CD4-positive, alpha-beta T cell treated with Interleukin-17A for 1 hour (primary cell): ENCODE data around the gene AUTS2.

Source experiments
- DNase-seq: peaks from one replicate; pipeline ENCODE4 v3.0.0-alpha.2; 2020

AUTS2 gene

DNA sequence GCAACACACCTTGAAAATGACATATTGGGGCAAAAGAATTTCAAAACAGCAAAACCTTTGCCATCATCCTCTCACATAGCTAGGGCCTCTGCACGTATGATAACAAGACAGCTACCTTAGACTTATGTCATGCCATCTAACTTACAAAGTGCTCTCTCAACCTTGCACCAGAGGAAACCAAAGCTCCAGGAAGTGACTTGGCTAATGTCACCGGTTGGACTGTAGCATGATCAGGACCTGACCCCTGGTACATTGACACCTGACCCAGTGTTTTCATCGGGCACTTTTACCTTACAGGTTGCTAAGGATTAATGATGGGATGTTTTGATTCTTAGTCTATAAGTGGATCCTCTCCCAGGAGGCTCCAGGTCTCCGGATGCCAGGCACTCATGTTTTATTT lies 1003.8 kb downstream of the AUTS2 start:
- DNase-seq = no peak

DNA sequence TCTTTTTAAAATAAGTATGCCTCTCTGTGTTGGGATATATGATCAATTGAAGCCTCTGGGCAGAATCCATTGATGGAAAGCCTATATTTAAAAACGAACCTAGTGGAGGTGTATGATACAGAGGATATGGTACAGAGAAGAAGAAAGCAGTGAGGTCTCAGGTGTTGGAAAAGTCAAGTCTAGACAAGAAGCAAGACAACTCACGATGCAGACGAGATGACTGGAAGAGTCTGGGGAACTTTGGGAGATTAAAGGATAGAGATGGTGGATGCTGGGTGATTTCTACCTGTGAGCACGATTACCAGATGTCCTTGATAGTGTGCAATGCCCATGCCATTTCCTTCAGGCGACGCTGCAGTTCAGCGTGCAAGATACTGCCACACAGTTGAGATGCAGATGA lies 1009.0 kb downstream of the AUTS2 start:
- DNase-seq = no peak

DNA sequence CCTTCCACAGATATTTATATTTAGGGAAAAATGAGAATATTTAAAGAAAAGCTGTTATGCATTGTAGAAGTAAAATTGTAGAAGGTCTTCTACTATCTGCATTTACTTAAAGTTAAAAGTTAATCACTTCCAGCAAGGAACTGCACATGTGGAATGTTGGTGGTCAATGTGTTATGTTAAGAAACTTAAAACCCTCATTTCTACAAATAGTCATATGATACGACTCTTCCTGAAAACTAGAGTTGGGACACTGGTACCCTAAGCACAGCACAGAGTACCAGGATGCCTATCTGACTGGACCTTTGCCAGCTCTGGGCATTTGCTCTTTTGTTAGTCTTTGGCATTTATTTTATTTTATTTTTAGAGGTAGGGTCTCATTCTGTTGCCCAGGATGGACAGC lies 1009.5 kb downstream of the AUTS2 start:
- no peak for DNase-seq

DNA sequence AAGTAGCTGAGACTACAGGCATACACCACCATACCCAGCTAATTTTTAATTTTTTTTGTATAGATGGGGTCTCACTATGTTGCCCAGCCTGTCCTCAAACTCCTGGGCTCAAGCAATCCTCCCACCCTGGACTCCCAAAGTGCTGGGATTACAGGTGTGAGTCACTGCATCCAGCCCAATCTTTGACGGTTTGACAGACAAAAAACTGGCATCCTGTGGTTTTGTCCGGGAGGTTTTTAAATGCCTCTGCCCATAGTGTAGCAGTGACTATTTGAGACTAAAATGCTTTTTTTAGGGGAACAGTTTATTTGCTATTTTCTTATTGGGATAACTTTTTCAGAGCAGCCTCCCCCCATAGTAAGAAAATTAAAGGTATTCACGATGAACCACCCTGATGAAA lies 1010.0 kb downstream of the AUTS2 start:
- DNase-seq = no peak

DNA sequence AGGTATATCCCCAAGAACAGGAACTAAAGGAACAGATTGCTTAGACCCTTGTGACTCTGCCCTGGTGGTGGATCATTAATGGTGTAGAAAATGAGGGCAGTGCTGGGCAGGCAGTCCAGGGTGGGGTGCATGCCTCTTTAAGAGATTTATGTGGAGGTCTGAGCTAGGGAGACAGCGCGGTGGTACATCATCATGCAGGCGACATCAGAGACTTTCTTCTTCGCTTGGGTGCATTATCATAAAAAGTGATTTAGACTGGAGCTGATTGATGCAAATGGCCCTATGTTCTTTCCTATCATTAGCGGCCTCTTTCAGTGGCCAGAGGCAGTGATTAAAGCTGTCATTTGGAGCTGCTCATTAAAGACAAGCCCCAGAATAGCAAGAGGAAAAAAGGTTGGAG lies 1014.5 kb downstream of the AUTS2 start:
- DNase-seq = no peak

DNA sequence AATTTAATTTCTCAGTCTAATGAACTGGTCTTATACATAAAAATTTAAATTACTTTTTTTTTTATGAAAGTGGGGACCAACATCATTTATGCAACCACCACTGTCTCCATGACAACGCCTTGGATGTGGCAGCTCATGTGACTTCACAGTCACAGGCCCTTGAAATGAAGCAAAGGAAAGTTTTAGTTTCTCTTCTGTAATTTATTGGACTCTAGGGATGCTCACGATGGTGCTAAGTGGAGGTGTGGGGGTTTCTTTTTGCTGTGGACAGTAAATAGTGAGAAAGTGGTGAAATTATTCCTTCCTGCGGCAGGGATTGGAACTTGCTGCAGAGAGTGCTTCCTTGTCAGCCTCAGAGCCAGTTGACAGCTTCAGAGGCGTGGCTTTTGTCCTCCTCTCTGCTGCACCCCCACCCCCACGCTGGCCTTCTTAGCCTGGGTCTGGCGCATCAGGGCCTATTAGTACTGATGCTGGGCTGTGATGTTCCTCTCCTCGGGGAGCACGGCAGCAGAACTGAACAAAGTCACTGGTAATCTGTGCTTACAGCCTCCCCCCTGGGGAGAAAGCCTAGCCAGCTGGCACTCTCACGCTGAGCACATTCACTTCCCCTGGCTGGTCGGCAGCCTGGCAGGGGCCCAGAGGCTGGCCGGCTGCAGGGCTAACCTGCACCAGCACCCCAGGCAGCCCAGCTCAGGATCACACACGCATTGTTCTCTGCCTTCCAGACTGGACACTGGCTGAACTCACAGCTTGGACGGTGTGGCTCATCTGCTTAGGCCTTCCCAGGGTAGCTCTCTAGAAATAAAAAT lies 1016.2 kb downstream of the AUTS2 start:
- DNase-seq = no peak

DNA sequence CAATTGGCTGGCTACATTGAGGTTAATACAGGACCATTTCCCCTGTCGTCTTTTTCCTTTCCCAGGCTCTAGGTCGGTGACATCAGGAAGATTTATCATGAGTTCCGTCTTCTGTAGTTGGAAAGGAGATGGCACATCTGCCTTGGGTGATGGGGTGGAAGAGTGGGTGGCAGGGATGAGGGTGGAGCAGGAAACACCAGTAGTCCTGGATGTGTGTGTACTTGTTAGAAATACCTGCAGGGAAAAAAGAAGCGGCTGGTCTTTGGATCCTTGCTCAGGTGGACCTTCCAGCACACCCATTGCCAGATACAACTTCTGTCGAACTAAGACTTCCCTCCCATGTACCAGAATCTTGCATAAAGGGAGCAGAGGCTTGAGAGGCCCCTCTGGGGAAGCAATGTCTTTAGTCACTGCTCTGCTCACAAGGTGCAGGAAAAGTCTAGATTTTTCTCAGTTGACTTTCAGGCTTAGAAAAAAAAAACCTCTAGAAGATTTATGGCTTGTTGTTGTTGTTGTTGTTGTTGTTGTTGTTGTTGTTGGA lies 1016.9 kb downstream of the AUTS2 start:
- DNase-seq = no peak

DNA sequence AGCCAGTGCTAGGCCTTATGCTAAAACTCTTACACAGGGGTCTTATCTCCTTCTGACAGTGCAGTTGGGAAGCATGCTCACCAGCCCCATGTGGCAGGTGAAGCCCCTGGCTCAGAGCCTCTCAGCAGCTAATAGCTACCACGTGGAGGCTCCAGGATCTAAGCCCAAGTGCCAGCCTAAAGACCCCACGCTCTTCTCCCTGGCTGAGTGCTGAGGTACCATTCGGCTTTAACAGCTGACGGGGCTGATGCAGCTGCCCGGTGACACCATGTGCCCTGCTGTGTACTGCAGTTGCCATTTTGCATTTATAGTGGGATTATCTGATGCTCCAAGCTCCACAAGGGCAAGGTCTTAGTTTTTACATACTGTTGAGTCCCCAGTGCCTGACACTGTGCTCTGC lies 1017.9 kb downstream of the AUTS2 start:
- no peak for DNase-seq

DNA sequence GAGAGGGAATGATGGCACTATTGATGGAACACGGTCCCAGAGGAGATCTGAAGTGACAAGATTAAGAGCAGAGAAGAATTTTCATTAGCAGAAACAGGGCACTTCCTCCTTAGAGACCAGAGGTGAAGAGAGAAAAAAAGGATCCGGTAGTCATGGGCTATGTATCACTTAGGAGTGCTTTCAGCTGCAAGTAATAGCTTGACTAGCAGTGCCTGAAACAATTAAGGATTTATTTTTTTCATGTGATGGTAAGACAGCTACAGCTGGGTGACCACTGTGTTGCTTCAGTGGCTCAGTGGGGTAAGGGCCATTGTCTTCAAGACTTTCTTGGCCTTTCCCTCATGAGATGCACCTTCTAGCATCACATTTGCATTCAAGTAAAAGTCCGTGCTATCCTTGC lies 1018.5 kb downstream of the AUTS2 start:
- no peak for DNase-seq

DNA sequence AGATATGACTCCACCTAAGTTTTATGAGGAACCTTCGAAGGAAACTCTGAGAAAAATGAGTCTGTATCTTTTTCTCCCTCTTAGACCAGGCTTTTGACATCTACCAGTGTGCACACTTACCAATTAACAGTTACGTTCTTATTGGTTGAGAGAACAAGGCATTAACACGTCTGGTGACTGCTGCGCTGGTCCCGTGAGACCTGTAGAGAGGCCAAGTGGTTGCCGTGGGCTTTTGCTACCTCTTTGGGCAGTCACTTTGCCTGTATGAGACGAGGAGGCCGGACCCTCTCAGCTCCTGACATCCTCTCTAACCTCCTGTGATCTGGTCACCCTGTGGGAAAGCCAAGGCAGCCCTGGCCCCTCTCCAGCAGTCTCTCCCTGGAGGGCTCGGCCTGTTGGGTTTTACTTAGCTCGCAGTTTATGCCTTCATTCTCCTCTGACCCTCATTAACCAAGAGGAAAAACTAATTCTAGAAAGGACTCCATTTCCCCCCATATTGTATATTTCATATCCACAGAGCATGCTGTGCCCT lies 1019.8 kb downstream of the AUTS2 start:
- no peak for DNase-seq

DNA sequence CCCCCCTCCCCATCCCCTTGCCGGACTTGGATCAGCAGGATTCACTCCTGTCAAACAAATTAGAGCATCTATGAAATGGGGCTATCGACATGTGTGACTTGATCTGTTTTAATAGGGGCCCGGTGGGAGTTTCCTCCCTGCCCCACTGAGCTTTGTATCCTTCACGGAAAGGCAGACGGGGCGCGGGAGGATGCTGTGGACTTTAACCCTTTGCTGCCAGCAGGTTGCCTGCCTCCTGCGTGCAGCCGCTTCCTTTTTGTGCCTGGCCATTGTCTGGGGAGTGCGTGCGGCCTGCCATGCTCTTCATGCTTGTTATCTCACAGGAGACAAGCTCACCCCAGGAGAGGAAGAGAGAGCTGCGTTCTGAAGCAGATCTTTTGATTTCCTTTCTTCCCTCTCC lies 1020.9 kb downstream of the AUTS2 start:
- no peak for DNase-seq

DNA sequence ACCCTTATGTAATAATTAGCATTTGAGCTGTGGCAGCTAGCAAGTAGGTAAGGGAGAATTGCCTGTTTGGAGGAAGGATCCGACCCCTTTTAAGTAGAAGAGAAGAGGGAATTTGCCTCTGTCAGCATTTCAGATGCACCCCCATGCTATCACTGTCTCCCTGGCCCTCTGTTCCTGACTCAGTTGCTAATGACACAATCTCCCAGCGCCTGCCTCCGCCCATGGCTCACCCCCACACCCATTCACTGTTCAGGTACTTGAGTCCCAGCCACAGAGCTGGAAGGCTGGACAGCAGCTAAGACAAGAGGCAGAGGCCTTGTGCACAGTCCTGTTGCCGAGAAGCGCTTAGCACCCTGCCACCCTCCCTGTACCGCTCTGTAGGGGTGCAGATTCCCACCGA lies 1021.4 kb downstream of the AUTS2 start:
- DNase-seq = no peak

DNA sequence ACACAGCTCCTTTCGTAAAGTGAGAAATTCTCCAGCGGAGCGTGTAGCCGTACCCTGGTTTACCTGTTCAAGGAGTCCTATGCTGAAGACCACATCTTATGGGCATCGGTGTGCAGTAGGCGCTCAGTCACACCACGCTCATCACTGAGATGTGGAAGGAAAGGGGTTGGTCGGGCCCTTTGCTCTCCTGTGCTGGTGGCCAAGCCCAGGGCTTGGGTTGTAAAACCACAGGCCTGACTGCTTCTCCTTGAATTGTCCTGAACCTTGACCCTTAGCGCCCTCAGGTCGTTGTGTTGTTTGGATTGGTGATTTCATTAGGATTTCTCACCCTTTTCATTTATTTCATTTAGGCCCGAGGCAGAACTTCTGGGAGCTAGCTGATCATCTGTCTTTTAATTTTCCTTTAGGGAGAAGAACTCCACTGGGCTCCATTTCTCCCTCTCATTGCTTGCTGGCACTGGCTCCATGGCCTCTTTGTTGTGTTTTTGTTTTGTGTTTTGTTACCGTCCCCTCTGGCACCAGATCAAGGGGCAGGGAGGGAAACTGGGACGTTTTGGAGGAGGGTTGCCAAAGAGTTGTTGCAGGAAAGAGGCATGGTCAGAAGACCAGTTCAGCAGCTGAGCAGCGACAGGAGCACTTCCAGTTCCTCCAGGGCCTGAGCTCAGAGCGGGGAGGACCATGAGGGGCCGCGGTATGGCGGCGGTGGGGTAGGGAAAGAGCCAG lies 1022.2 kb downstream of the AUTS2 start:
- no peak for DNase-seq

DNA sequence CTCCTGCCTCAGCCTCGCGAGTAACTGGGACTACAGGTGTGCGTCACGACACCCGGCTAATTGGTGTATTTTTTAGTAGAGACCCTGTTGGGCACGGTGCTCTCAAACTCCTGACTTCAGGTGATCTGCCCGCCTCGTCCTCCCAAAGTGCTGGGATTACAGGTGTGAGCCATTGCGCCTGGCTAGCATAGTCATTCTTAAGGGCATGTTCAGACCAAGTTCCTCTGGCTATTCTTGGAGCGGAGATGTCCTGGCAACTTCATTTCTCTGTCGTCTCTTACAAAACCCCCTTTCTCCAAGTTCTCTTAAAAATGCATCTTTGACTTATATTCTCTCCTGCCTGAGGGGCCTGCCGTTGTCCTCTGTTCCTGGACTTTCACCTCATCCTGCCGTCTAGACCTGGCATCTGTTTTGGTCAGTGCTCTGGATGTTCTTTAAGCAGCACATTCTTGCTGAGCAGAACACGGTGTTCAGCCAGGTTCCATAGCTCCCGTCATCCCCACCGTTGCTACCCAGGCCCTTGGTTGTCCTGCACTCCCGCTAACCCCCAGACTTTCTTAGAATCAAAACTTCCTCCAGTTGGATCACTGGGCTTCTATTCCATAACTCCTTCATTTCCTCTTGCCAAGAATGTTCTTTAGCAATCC lies 1023.8 kb downstream of the AUTS2 start:
- DNase-seq = no peak

DNA sequence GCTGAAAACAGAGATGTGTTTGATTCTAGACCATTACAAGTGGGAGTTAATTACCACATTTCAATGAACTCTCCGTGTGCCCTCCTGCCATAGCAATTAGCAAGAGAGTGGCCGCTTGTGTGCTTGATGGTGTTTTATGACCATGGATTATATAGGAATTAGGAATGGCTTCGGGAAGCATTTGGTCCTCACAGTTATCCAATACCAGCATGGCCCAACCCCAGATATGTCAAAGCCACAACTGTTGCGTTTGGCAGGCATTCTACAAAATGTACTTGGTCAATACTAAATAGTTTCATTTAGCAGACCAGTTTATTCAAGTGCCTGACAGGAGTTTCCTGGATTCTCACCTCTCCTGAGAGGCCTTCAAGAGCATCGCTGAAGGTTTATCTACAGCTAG lies 1024.7 kb downstream of the AUTS2 start:
- no peak for DNase-seq

DNA sequence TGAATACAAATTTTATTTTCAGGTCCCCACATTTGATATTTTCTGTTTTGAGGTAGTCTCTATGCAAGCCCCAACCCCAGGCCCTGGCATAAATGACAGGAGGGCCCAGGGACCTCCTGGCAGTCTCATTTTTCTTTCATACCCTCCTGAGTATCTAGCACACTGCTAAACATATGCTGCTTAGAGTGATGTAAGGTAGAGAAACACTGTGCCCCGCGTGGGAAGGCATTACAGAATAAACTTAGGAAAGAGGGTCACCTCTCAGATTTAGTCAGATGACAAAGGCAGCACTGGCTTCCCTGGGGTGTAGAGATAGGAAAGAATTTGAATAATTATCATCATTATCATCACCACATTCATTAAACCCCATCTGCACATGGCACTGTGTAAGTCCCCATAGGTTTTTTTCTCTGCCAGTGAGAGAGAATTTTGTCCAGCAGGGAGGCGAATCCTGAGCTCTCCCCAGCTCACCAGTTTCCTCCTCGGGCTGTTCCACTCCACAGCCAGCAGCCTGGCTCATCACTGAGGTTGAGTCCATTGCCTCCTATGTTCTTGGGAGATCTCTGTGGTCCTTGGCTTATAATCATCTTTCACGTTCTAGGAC lies 1026.3 kb downstream of the AUTS2 start:
- DNase-seq = no peak

DNA sequence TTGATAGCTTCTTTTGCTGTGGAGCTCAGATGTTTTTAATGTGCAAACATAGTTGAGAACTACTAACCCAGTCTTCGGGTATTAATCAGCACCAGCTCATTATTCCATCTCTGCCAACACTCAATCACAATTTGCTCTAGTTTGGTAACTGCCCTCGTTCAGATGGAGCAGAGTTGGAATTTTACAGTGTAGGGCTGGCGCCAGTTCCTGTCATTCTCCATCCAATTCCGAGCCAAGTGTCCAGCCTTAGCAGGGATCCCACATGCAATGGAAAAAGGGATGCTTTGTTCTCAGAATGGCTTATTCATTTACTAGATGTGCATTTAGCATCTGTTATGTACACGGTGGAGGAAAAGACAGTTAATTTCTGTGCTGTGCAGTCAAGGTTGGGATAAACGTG lies 1029.2 kb downstream of the AUTS2 start:
- DNase-seq = no peak

DNA sequence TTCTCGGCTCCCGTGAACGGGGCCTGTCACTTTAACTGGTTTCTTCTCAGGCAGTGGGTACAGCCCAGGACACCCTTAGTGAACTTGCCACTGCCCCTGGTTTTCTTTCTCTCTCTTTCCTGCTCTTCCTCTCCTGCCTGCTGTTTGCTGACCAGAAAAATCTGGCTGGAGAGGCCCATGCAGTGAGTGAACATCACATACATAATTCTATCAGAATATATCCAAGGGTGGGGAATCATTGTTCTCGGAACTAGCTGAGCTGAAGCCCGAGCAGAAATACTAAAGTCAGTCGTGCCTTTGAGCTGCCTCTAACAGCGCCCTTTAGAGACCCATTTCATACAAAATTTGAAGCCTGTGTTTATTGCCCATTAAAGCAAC lies 1032.2 kb downstream of the AUTS2 start:
- DNase-seq = no peak

DNA sequence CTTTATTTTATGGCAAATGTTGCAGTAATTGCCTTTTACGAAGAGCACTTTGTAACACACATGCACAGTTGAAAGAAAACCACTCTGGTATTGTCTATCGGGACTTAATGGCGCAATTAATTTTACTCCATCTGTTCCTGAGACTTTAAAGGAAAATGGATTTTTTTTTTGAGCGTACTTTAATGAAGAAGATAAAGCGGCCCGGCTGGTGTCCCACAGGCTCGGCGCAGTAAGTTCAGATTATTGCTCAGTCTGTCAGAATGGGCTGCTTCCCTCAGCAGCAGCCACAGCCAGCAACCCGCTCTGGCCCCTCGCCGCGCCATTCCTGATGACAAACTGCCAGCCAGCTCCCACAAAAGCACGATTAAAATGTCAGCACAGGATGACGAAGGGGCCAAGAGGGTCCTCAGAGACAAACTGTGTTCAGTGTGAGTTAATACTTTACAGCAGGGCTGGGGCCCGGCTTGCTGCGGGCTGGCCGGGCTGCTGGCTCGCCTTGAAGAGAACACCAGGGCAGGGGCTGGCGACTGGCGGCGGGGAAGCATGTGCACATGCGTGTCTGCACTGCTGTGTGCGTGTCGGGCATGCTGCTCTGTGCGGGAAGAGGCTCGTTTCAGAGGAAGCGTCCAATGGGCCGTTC lies 1032.7 kb downstream of the AUTS2 start:
- DNase-seq = no peak

DNA sequence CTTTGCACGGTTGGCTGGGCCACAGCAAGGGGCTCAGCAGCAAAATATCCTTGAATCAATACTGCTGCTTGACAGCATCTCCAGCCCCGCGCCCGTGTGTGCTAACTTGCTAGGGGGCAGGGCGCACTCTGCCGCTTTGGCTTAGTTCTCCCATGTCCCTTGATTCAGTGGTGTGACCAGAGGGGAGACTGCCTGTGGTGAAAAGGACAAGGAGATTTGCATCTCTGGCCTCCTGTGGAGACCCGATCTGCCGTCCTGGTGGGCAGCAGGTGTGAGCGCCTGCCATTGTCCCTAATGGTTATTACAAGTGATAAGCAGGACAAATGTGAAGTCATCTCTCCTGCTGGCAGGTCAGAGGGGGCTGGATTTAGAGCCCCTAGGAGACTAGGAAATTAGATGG lies 1033.4 kb downstream of the AUTS2 start:
- no peak for DNase-seq

DNA sequence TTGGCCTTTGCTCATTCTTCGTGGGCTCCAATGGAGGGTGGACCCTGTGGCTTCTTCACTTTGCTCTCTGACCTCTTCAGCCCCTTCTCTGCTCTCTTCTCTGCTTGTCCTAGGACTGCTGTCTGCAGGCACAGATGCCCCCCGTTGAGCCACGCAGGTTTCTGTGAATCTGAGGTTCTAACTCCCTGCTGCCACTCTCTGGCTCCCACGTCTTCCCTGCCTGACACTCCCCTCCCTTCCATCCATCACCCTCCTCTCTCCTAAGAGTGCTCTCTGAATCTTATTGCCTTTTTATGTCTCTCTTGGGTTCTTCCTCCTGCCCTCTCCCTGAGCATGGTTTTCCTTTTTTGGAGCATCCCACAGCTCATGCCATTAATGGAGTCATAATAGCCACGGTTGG lies 1034.1 kb downstream of the AUTS2 start:
- no peak for DNase-seq

DNA sequence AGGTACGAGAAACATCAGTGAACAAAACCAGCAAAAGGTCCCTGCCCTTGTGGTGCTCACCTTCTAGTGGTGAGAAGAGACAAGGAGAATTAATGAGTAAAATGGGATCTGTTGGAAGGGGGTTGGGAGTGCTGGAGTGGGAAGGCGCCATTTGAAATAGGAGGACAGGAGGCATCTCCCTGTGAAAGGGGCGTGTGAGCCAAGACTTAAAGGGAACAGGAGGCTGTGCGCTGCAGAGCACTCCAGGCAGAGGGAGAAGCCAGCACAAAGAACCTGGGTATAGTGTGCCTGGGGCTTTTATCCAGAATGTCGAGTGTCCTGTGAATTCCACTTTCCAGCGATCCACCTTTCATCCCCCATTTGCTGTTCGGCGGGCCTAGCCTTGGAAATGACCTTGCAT lies 1035.8 kb downstream of the AUTS2 start:
- DNase-seq = no peak

DNA sequence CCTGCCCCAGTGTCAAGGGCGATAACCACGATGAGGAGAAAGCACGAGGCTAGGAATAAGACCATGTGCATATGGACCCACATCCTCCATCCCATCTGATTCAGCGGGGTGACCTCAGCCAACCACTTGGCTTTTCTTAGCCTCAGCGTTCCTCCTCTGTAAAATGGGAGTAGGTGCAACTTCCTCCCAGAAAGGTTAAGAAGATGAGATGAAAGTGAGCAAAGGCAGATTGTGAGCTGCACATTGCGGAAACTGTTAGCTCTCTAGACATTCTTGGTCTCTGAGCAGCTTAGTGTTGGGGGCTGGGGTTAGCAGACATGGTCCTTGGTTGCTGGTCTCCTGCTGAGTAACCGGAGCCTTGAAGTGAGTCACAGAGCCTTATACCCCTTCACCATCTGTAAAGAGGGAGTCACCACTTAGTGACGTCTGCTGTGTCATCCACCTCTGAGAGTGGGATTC lies 1036.4 kb downstream of the AUTS2 start:
- DNase-seq = no peak
